PC-3 (cell line): ENCODE data around the gene AK1. TPM values are rescaled to one million over a fixed set of nuclear protein-coding genes. Genes with fewer than 3 reads are reported as not detected.

Source experiments
- ATAC-seq: fragments of 200-7000 bp; cut with Tn5 transposase; 2 replicates; pipeline ENCODE4 v1.9.1; 2020; ENCODE audit warnings: mild to moderate bottlenecking, moderate library complexity
- BruUV-seq: library from RNA; stranded (reverse); fragments of 400-500 nt; replicated peaks from 2 replicates; lab custom pipeline; 2021; lab: Mats Ljungman, UMichigan
- CTCF ChIA-PET: fragments of 300-600 bp; sonication (Branson Sonifier 250); formaldehyde crosslinking; loops from one replicate; lab custom pipeline; 2022; ENCODE audit warnings: antibody characterized with exemption; lab: Charles Lee
- POLR2A ChIA-PET: fragments of 300-600 bp; sonication (Branson Sonifier 250); formaldehyde crosslinking; loops from one replicate; lab custom pipeline; 2022; ENCODE audit warnings: antibody characterized with exemption; ENCODE audit not compliant: unreplicated experiment; lab: Charles Lee
- DNase-seq: peaks from one replicate; pipeline ENCODE4 v3.0.0-alpha.2; 2015
- H2AFZ ChIP-seq: fragments of 300-600 bp; sonication (generic); 2 replicates; pipeline ENCODE4 v1.6.0; 2016; ENCODE audit warnings: antibody characterized with exemption, low read length
- H3F3A ChIP-seq: fragments of 300-600 bp; sonication (generic); one replicate; pipeline ENCODE4 v1.6.0; 2017; ENCODE audit warnings: antibody characterized with exemption, low read length, control low read depth, mild to moderate bottlenecking; ENCODE audit not compliant: unreplicated experiment
- H3K27ac ChIP-seq: fragments of 300-600 bp; sonication (generic); 2 replicates; pipeline ENCODE4 v1.5.1; 2016; ENCODE audit warnings: mild to moderate bottlenecking, low read length
- H3K27me3 ChIP-seq: fragments of 300-600 bp; sonication (generic); 2 replicates; pipeline ENCODE4 v1.6.1; 2016; ENCODE audit warnings: low read length, mixed read lengths
- H3K36me3 ChIP-seq: fragments of 300-600 bp; sonication (generic); 2 replicates; pipeline ENCODE4 v1.6.1; 2016; ENCODE audit warnings: low read depth, mixed run types, low read length, mixed read lengths
- H3K4me1 ChIP-seq: fragments of 300-600 bp; sonication (generic); 2 replicates; pipeline ENCODE4 v1.5.1; 2016; ENCODE audit warnings: low read length; ENCODE audit not compliant: insufficient read depth
- H3K4me2 ChIP-seq: fragments of 300-600 bp; sonication (generic); 2 replicates; pipeline ENCODE4 v1.6.0; 2016; ENCODE audit warnings: low read length
- H3K4me3 ChIP-seq: fragments of 300-600 bp; sonication (generic); 2 replicates; pipeline ENCODE4 v1.5.1; 2016; ENCODE audit warnings: mild to moderate bottlenecking, low read length, mixed read lengths
- H3K79me2 ChIP-seq: fragments of 300-600 bp; sonication (generic); 2 replicates; pipeline ENCODE4 v1.6.1; 2017; ENCODE audit warnings: low read length, mixed read lengths
- H3K9ac ChIP-seq: fragments of 300-600 bp; sonication (generic); 2 replicates; pipeline ENCODE4 v1.6.0; 2016; ENCODE audit warnings: mild to moderate bottlenecking, low read length
- H3K9me2 ChIP-seq: fragments of 300-600 bp; sonication (generic); replicated peaks from 2 replicates; pipeline ENCODE4 v1.6.1; 2016; ENCODE audit warnings: mixed run types, low read length, mixed read lengths
- H3K9me3 ChIP-seq: fragments of 300-600 bp; sonication (generic); 2 replicates; pipeline ENCODE4 v1.6.1; 2016; ENCODE audit warnings: low read length, mixed read lengths
- H4K20me1 ChIP-seq: fragments of 300-600 bp; sonication (generic); 2 replicates; pipeline ENCODE4 v1.6.1; 2016; ENCODE audit warnings: low read length, mixed read lengths
- EZH2 ChIP-seq: fragments of 300-600 bp; sonication (generic); IDR thresholded peaks from one replicate; pipeline ENCODE4 v1.6.1; 2017; ENCODE audit warnings: antibody characterized with exemption, mild to moderate bottlenecking, low read length; ENCODE audit not compliant: unreplicated experiment
- EZH2phosphoT487 ChIP-seq: fragments of 300-600 bp; sonication (generic); IDR thresholded peaks from 2 replicates; pipeline ENCODE4 v1.6.1; 2018; ENCODE audit warnings: mild to moderate bottlenecking, antibody characterized with exemption, low read length, borderline replicate concordance
- intact Hi-C: fragments of 100-400 bp; cut with micrococcal nuclease; formaldehyde crosslinking; loops from 2 replicates; pipeline ENCODE4 v1.9.0; 2023
- total RNA-seq: library from RNA; depleted of rRNA; stranded (reverse); fragments of >200 nt; gene quantifications from 2 replicates; pipeline ENCODE4 v1.2.3, GENCODE V29; 2014
- TF ChIP-seq, protein P1 (sequence below): fragments of 300-600 bp; sonication (generic); conservative IDR thresholded peaks from 2 replicates; pipeline ENCODE4 v1.5.1; 2017; ENCODE audit warnings: antibody characterized with exemption, low read depth, mild to moderate bottlenecking, low read length

AK1 gene
- total RNA-seq, 1 experiment from 2014 or later, result 79.1 TPM

DNA sequence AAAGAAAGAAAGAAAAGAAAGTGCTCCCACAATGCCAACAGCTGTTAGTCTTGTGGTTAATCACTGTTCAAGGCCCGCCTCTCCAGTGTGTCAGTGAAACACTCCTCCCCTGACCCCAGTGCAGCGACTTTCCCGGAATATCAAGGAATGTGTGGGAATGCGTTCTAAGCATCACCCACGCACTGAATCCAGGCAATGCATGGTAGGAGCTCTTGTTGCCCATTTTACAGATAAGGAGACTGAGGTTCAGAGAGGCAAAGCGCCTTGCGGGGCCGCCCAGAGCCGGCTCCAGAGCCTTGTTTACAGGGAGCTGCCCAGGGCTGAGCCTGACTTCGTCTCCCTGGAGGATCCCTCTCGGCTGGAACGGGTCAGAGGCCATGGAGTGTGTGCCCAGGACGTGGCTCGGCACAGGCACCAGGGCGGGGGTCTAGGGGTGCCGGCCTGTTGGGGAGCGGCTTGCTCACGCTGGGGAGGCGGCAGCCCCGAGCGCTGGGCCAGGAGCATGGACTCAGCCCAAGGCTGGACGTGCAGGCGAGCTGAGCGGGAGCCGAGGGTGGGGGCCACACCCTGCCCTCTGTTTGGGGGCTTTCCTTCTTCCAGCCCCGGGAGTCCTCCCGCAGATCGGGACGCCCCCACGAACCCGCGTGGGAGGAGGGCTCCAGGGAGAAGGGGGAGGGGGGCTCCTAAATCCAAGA, 21.1 kb upstream of the AK1 start:
- Histone ChIP-seq H3K4me1 (peaks cover 5% of the 10 kb centered on the region; the same call in 1 of the 2 replicates), H3K4me3 (peak overlapping the region; percentile 84), H3K9me3 (no peaks in the 10 kb centered on the region), H2AFZ (peak overlapping the region; percentile 81), H3K79me2 (no peaks in the 10 kb centered on the region), H3K9me2 (no peaks in the 10 kb centered on the region), H4K20me1 (no peaks in the 10 kb centered on the region), H3K27me3 (no peaks in the 10 kb centered on the region), H3K36me3 (peaks cover 28% of the 10 kb centered on the region), H3K9ac (peak overlapping the region; percentile 65), H3K27ac (no peak overlapping the region), H3F3A (no peaks in the 10 kb centered on the region), H3K4me2 (peak overlapping the region; percentile 94)
- intact Hi-C loops, result no loop called here
- ChIA-PET POLR2A (no interaction called here), CTCF (no interaction called here)
- ATAC-seq (peak; percentile 40), DNase-seq (peak; percentile 26)
- TF ChIP-seq EZH2 (no peak), EZH2phosphoT487 (no peak)
- TF ChIP-seq, protein P1, sequence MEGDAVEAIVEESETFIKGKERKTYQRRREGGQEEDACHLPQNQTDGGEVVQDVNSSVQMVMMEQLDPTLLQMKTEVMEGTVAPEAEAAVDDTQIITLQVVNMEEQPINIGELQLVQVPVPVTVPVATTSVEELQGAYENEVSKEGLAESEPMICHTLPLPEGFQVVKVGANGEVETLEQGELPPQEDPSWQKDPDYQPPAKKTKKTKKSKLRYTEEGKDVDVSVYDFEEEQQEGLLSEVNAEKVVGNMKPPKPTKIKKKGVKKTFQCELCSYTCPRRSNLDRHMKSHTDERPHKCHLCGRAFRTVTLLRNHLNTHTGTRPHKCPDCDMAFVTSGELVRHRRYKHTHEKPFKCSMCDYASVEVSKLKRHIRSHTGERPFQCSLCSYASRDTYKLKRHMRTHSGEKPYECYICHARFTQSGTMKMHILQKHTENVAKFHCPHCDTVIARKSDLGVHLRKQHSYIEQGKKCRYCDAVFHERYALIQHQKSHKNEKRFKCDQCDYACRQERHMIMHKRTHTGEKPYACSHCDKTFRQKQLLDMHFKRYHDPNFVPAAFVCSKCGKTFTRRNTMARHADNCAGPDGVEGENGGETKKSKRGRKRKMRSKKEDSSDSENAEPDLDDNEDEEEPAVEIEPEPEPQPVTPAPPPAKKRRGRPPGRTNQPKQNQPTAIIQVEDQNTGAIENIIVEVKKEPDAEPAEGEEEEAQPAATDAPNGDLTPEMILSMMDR, result no peak
- BruUV-seq, result TSS peak; percentile 16

DNA sequence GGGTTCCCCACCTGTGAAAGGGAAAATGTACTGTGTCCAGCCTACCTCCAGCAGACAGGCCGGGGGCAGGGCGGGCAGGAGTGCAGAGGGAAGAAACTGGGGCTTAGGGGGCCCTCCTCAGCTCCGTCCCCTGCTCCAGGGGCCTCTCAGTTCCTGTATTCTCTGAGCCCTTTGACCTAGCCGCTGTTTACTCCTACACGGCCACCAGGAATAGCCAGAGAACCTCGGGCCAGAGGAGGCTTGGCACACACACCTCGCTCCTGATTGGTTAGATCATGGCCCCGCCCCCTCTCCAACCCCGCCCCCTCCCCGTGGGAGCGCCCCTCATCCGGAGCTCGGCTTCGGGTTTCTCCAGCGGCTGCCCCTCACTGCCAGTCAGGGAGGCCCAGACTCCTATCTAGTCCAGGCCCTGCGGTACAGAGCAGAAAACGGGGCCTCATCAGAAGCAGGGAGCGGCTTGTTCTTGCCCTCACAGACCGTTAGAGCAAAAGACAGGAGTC, 19.8 kb upstream of the AK1 start:
- no peaks in the 10 kb centered on the region for H4K20me1 ChIP-seq
- no peaks in the 10 kb centered on the region for H3K79me2 ChIP-seq
- BruUV-seq, result no TSS peak
- peaks cover 38% of the 10 kb centered on the region for H3K36me3 ChIP-seq
- POLR2A ChIA-PET, result no interaction called here
- no peaks in the 10 kb centered on the region for H3F3A ChIP-seq
- CTCF ChIA-PET, result no interaction called here
- peaks cover 5% of the 10 kb centered on the region; the same call in 1 of the 2 replicates for H3K4me1 ChIP-seq
- H3K9ac ChIP-seq, result no peak overlapping the region
- H2AFZ ChIP-seq, result no peak overlapping the region
- ATAC-seq, result no peak
- TF ChIP-seq, protein P1, result no peak
- intact Hi-C loops, result no loop called here
- no peak overlapping the region for H3K27ac ChIP-seq
- H3K4me3 ChIP-seq, result no peak overlapping the region
- DNase-seq, result no peak
- H3K9me3 ChIP-seq, result no peaks in the 10 kb centered on the region
- H3K4me2 ChIP-seq, result no peak overlapping the region
- H3K27me3 ChIP-seq, result no peaks in the 10 kb centered on the region
- H3K9me2 ChIP-seq, result no peaks in the 10 kb centered on the region
